Upper lobe of left lung (tissue), 4 donors: Measurements from ENCODE around the gene XIRP2.

Source experiments
- POLR2A ChIP-seq, 4 donors: fragments of 450-650 bp; IDR thresholded peaks; one replicate each; pipeline ENCODE4 v1.5.1; 2016 to 2017; ENCODE audit warnings: antibody characterized with exemption in 4 of 4, mild to moderate bottlenecking in 2 of 4
- TF ChIP-seq, protein P1 (sequence below), 6 experiments: fragments of 450-650 bp in 4 of 6; fragments of 200-600 bp in 2 of 6; sonication (generic) in 2 of 6; IDR thresholded peaks; one replicate each; pipeline ENCODE4 v1.5.1; 2016 to 2019; ENCODE audit warnings: antibody characterized with exemption in 6 of 6

- TF ChIP-seq, protein P1, sequence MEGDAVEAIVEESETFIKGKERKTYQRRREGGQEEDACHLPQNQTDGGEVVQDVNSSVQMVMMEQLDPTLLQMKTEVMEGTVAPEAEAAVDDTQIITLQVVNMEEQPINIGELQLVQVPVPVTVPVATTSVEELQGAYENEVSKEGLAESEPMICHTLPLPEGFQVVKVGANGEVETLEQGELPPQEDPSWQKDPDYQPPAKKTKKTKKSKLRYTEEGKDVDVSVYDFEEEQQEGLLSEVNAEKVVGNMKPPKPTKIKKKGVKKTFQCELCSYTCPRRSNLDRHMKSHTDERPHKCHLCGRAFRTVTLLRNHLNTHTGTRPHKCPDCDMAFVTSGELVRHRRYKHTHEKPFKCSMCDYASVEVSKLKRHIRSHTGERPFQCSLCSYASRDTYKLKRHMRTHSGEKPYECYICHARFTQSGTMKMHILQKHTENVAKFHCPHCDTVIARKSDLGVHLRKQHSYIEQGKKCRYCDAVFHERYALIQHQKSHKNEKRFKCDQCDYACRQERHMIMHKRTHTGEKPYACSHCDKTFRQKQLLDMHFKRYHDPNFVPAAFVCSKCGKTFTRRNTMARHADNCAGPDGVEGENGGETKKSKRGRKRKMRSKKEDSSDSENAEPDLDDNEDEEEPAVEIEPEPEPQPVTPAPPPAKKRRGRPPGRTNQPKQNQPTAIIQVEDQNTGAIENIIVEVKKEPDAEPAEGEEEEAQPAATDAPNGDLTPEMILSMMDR (IDR thresholded peaks at IDR 0.05): no peak
- TF ChIP-seq POLR2A (IDR thresholded peaks at IDR 0.05): no peak
These were observed 304.6 kb downstream of the XIRP2 start for GRCh38 chr2:167192833-167193232.
